Measurements from ENCODE around the gene DHRSX. TPM values are rescaled to one million over a fixed set of nuclear protein-coding genes. Genes with fewer than 3 reads are reported as not detected.

The DHRSX gene
- polyA plus RNA-seq, 2 of the 4 experiments (the other 2 are of a cell fraction), result 32.1 to 56.3 TPM

- TF ChIP-seq, protein P1, sequence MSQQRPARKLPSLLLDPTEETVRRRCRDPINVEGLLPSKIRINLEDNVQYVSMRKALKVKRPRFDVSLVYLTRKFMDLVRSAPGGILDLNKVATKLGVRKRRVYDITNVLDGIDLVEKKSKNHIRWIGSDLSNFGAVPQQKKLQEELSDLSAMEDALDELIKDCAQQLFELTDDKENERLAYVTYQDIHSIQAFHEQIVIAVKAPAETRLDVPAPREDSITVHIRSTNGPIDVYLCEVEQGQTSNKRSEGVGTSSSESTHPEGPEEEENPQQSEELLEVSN (IDR thresholded peaks at IDR 0.05; ENCODE audit: borderline replicate concordance, low read depth), result no peak
- no peak for TF ChIP-seq TP53 (CRISPR knock-in tag; IDR thresholded peaks at IDR 0.05)
- TF ChIP-seq ESRRA (IDR thresholded peaks at IDR 0.05; ENCODE audit: borderline replicate concordance, low read length), result no peak
- TF ChIP-seq MAZ (IDR thresholded peaks at IDR 0.05; ENCODE audit: borderline replicate concordance, low read depth, low read length), result no peak
- TF ChIP-seq EP300 (IDR thresholded peaks at IDR 0.05), result no peak
- no peak for TF ChIP-seq POLR2A (IDR thresholded peaks at IDR 0.05; ENCODE audit: low read length)
- TF ChIP-seq SMC3 (IDR thresholded peaks at IDR 0.05), result no peak
- no peak for TF ChIP-seq HOXA7 (CRISPR knock-in tag; IDR thresholded peaks at IDR 0.05)
- no peak for TF ChIP-seq CHD2 (IDR thresholded peaks at IDR 0.05; ENCODE audit: low read length, partially characterized antibody)
- no peak for TF ChIP-seq ZFP36 (IDR thresholded peaks at IDR 0.05; ENCODE audit: borderline replicate concordance, partially characterized antibody)
- TF ChIP-seq NFE2L2 (conservative IDR thresholded peaks at IDR 0.05; ENCODE audit: low read length), result no peak
Measured at GRCh38 chrX:2468261-2469195, 32.2 kb downstream of the DHRSX start (continued).

DNA sequence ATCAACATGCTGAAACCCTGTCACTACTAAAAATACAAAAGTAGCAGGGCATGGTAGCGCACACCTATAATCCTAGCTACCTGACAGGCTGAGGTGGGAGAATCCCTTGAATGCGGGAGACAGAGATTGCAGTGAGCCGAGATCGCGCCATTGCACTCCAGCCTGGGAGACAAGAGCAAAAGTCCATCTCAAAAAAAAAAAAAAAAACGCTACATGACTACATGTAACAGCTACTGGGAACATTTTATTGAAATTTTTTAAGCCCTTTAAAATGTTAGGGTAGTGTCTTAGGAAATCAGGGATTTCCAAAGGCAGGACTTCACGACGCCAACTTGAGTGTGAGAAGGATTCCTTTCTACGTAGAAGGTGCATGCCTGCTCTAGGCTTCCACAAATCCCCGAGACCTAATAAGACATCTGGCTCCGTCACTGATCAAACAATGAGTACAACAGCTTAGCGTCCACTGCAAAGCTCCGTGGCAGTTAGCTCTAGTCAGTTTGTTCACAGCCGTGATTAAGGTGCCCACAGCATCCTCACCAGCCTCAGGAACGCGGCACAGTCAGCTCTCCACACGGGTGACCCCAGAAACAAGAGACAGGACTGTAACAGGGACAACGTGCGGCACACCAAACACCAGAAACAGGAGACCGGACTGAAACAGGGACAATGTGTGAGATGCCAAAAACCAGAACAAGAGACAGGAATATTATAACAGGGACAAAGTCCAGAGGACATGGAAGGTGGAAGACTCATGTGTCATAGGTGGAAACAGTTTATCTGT, 33.7 kb downstream of the DHRSX start:
- Histone ChIP-seq H3K4me3 (no peak overlapping the region), H3K4me1 (peaks cover 28% of the 10 kb centered on the region), H3K27ac (peak overlapping the region; percentile 31 to 66; a peak in 4 of 6 replicates), H3K4me2 (peak overlapping the region; percentile 60), H3K9me3 (no peaks in the 10 kb centered on the region)
- TF ChIP-seq EP300 (IDR thresholded peaks at IDR 0.05) (no peak), RARB (CRISPR knock-in tag; IDR thresholded peaks at IDR 0.05) (no peak), SREBF2 (IDR thresholded peaks at IDR 0.05) (no peak), RCOR1 (IDR thresholded peaks at IDR 0.05; ENCODE audit: low read depth, low read length) (no peak), CBX2 (IDR thresholded peaks at IDR 0.05; ENCODE audit: borderline replicate concordance, low read depth) (no peak), CEBPB (IDR thresholded peaks at IDR 0.05) (no peak), JUN (IDR thresholded peaks at IDR 0.05) (no peak)
- TF ChIP-seq, protein P2, sequence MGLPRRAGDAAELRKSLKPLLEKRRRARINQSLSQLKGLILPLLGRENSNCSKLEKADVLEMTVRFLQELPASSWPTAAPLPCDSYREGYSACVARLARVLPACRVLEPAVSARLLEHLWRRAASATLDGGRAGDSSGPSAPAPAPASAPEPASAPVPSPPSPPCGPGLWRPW (IDR thresholded peaks at IDR 0.05), result no peak
- DNase-seq (ENCODE audit: low read depth in 1 of 2, low spot score in 1 of 2), result peak in 1 of 2 experiments; percentile 62
- ChIA-PET CTCF (no interaction called here), POLR2A (no interaction called here)
- FAIRE-seq, result no peak
- 39% methylated on average over 20 of the region's 20 CpGs for WGBS (ENCODE audit: missing lambda C conversion rate)
- peak; percentile 28 to 44; a peak in 3 of 6 replicates for ATAC-seq

GRCh38 chrX:2464677-2465166, 36.1 kb downstream of the DHRSX start:
- peak overlapping the region; percentile 34 for H3K4me3 ChIP-seq
- 45% methylated on average over 15 of the region's 15 CpGs for WGBS (ENCODE audit: missing lambda C conversion rate)
- peak overlapping the region; percentile 65 for H3K4me2 ChIP-seq
- peak; percentile 73 to 74 for ATAC-seq
- peak overlapping the region; percentile 60 to 72 for H3K27ac ChIP-seq
- FAIRE-seq, result no peak
- ChIA-PET POLR2A (no interaction called here), CTCF (no interaction called here)
- TF ChIP-seq PBX3 (IDR thresholded peaks at IDR 0.05), result peak; percentile 59; the same call in 1 of the 2 replicates
- TF ChIP-seq, protein P3, sequence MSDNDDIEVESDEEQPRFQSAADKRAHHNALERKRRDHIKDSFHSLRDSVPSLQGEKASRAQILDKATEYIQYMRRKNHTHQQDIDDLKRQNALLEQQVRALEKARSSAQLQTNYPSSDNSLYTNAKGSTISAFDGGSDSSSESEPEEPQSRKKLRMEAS (IDR thresholded peaks at IDR 0.05), result peak; percentile 51; the same call in 1 of the 2 replicates
- 0 out of 5 replicates have a peak, but pooled peaks of 1 of the 2 experiments have one; percentile 23 for TF ChIP-seq JUN (IDR thresholded peaks at IDR 0.05)
- TF ChIP-seq CEBPB (IDR thresholded peaks at IDR 0.05), result peak in 1 of 2 experiments; percentile 29; a peak in 1 of 4 replicates
- no peak for TF ChIP-seq EP300 (IDR thresholded peaks at IDR 0.05)
- no peak for TF ChIP-seq RARB (CRISPR knock-in tag; IDR thresholded peaks at IDR 0.05)
- TF ChIP-seq FOXS1 (CRISPR knock-in tag; IDR thresholded peaks at IDR 0.05), result no peak
- DNase-seq (ENCODE audit: low read depth in 1 of 2, low spot score in 1 of 2), result peak; percentile 16 to 99
- H3K9me3 ChIP-seq, result no peaks in the 10 kb centered on the region
- H3K4me1 ChIP-seq, result peaks cover 40% of the 10 kb centered on the region

Measured in A549 (cell line).